Smooth muscle cell (in vitro differentiated cells): ENCODE results near the gene CRPPA. TPM values are rescaled to one million over a fixed set of nuclear protein-coding genes. Genes with fewer than 3 reads are reported as not detected.

Experiments
- DNase-seq: peaks from one replicate; lab custom pipeline; 2025; ENCODE audit not compliant: unreplicated experiment; lab: John Stamatoyannopoulos, UW
- H2AFZ ChIP-seq: fragments of 200-600 bp; sonication (generic); 2 replicates; pipeline ENCODE4 v1.6.0; 2016; ENCODE audit warnings: antibody characterized with exemption, low read depth, mild to moderate bottlenecking
- H3F3A ChIP-seq: fragments of 200-600 bp; sonication (generic); 2 replicates; pipeline ENCODE4 v1.6.0; 2017; ENCODE audit warnings: antibody characterized with exemption, low read depth
- H3K27ac ChIP-seq: fragments of 200-600 bp; sonication (generic); 2 replicates; pipeline ENCODE4 v1.5.1; 2016; ENCODE audit warnings: low read depth, mild to moderate bottlenecking
- H3K27me3 ChIP-seq: fragments of 200-600 bp; sonication (generic); 2 replicates; pipeline ENCODE4 v1.6.1; 2016; ENCODE audit warnings: low read depth, mild to moderate bottlenecking
- H3K36me3 ChIP-seq: fragments of 200-600 bp; sonication (generic); 2 replicates; pipeline ENCODE4 v1.5.1; 2016; ENCODE audit warnings: low read depth
- H3K4me1 ChIP-seq: fragments of 200-600 bp; sonication (generic); 2 replicates; pipeline ENCODE4 v1.5.1; 2016; ENCODE audit warnings: low read depth
- H3K4me2 ChIP-seq: fragments of 200-600 bp; sonication (generic); 2 replicates; pipeline ENCODE4 v1.6.0; 2016; ENCODE audit warnings: mild to moderate bottlenecking
- H3K4me3 ChIP-seq: fragments of 200-600 bp; sonication (generic); 2 replicates; pipeline ENCODE4 v1.5.1; 2016; ENCODE audit warnings: mild to moderate bottlenecking
- H3K79me2 ChIP-seq: fragments of 200-600 bp; sonication (generic); 2 replicates; pipeline ENCODE4 v1.6.0; 2016; ENCODE audit warnings: low read depth, mild to moderate bottlenecking
- H3K9ac ChIP-seq: fragments of 200-600 bp; sonication (generic); 2 replicates; pipeline ENCODE4 v1.6.0; 2016; ENCODE audit warnings: low read depth
- H3K9me3 ChIP-seq: fragments of 200-600 bp; sonication (generic); replicated peaks from 2 replicates; pipeline ENCODE4 v1.5.1; 2016; ENCODE audit warnings: low read depth
- H4K20me1 ChIP-seq: fragments of 200-600 bp; sonication (generic); 2 replicates; pipeline ENCODE4 v1.6.0; 2016; ENCODE audit warnings: low read depth
- WGBS: methylation state at CpG from one replicate; pipeline ENCODE4 v1.1.7; 2016; ENCODE audit warnings: low lambda C conversion rate; 5-methylcytosine and 5-hydroxymethylcytosine counted together
- polyA plus RNA-seq: library from polyadenylated mRNA; unstranded; fragments of >200 nt; fragmentation: Nextera tagmentation; extraction: Ambion mirVana; gene quantifications from 2 replicates; pipeline ENCODE4 v1.2.1, GENCODE V29; 2016
- total RNA-seq: library from RNA; depleted of rRNA; stranded (reverse); fragments of >200 nt; gene quantifications from 2 replicates; pipeline ENCODE4 v1.2.3, GENCODE V29; 2014
- TF ChIP-seq, protein P1 (sequence below): fragments of 200-600 bp; sonication (generic); IDR thresholded peaks from 2 replicates; pipeline ENCODE4 v1.5.1; 2017; ENCODE audit warnings: borderline replicate concordance, mild to moderate bottlenecking, antibody characterized with exemption; ENCODE audit not compliant: insufficient read depth, poor library complexity, severe bottlenecking

CRPPA gene
- total and polyA plus RNA-seq, 2 experiments from 2014 or later, result 1.7 to 1.9 TPM

DNA sequence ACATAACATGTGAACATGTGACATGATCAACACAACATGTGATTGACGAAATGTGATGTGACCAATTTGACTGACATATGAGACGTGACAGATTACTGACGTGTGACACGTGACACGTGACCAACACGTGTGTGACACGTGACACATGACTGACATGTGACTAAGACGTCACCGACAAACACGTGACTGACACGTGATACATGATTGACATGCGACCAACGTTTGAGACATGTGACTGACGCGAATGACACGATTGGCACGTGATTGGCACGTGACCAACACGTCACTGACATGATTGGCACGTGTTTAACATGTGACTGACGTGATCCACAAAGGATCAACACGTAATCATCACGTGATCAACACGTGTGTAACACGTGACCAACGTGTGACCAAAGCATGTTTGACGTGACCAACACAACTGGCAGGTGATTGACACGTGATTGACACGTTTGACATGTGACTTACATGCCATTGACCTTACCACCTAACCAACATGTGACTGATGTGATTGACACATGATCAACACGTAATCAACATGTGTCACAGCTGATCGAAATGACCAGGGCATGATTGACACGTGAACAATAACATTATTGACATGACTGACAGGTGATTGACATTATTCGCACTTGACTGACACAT, 23.7 kb downstream of the CRPPA start:
- no peaks in the 10 kb centered on the region for H3K27me3 ChIP-seq
- no peak overlapping the region for H3K4me2 ChIP-seq
- H3K9me3 ChIP-seq, result peaks cover 5% of the 10 kb centered on the region
- WGBS, result 94% methylated on average over 33 of the region's 33 CpGs
- no peak for DNase-seq
- peaks cover 3% of the 10 kb centered on the region for H3K36me3 ChIP-seq
- TF ChIP-seq, protein P1, sequence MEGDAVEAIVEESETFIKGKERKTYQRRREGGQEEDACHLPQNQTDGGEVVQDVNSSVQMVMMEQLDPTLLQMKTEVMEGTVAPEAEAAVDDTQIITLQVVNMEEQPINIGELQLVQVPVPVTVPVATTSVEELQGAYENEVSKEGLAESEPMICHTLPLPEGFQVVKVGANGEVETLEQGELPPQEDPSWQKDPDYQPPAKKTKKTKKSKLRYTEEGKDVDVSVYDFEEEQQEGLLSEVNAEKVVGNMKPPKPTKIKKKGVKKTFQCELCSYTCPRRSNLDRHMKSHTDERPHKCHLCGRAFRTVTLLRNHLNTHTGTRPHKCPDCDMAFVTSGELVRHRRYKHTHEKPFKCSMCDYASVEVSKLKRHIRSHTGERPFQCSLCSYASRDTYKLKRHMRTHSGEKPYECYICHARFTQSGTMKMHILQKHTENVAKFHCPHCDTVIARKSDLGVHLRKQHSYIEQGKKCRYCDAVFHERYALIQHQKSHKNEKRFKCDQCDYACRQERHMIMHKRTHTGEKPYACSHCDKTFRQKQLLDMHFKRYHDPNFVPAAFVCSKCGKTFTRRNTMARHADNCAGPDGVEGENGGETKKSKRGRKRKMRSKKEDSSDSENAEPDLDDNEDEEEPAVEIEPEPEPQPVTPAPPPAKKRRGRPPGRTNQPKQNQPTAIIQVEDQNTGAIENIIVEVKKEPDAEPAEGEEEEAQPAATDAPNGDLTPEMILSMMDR, result no peak
- H3K4me1 ChIP-seq, result no peaks in the 10 kb centered on the region
- H3K27ac ChIP-seq, result no peak overlapping the region
- no peak overlapping the region for H2AFZ ChIP-seq
- H3K4me3 ChIP-seq, result no peak overlapping the region
- H3K79me2 ChIP-seq, result no peaks in the 10 kb centered on the region
- H4K20me1 ChIP-seq, result no peaks in the 10 kb centered on the region
- H3F3A ChIP-seq, result peaks cover 36% of the 10 kb centered on the region
- no peak overlapping the region for H3K9ac ChIP-seq

DNA sequence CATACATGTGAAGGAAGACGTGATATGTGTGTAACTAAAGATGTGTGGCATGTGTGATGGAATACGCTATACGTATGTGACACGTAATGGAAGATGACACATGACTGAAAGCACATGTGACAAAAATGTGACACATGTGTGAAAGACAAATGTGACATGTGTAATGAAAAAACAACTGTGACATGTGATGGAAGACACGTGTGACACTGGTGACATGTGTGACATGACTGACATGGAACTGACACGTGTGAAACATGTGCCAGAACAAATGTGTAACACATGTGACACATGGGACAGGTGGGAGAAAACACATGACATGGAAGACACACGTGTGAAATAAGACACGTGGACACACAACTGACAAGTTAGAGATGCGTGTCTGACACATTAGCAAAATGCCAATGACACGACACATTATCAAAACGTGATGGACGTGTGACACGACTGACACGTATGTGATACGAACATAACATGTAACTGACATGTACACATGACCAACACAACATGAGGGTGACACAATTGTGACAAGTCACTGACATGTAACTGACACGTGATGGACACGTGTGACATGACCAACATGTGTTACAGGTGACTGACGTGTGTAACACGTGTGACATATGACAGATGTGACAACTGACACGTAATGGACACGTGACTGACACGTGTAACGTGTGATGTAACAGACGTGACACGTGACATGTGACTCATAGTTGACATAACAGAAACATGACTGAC, 24.4 kb downstream of the CRPPA start:
- Histone ChIP-seq H3K4me3 (no peak overlapping the region), H3K27me3 (no peaks in the 10 kb centered on the region), H2AFZ (no peak overlapping the region), H3K36me3 (no peaks in the 10 kb centered on the region), H3F3A (peaks cover 36% of the 10 kb centered on the region), H3K9ac (no peak overlapping the region), H3K79me2 (no peaks in the 10 kb centered on the region), H3K27ac (no peak overlapping the region), H3K9me3 (peaks cover 5% of the 10 kb centered on the region), H4K20me1 (no peaks in the 10 kb centered on the region), H3K4me2 (no peak overlapping the region), H3K4me1 (no peaks in the 10 kb centered on the region)
- DNase-seq, result no peak
- TF ChIP-seq, protein P1, result no peak
- 94% methylated on average over 25 of the region's 25 CpGs for WGBS

DNA sequence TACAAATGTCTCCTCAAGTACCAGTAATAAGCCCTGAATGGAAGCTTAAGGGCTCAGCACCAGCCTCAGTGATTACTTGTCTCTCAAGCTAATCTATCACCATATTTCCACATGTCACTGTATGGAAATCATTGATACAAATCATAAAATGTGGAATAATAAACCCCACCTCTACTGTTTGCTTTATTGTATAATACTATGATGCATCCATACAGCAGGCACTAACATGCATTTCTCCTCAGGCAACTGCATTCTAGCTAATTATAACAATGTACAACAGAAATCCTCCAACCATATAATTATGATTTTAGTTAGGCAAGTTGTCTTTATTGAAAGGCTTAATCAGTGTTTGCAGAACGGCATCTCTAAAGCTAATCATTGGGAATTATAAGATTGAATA, 26.2 kb downstream of the CRPPA start:
- no peak for DNase-seq
- Histone ChIP-seq H3F3A (peaks cover 34% of the 10 kb centered on the region), H3K4me3 (no peak overlapping the region), H3K4me2 (no peak overlapping the region), H3K4me1 (no peaks in the 10 kb centered on the region), H3K27ac (no peak overlapping the region), H3K9me3 (peaks cover 5% of the 10 kb centered on the region), H3K27me3 (no peaks in the 10 kb centered on the region), H3K79me2 (no peaks in the 10 kb centered on the region), H3K9ac (no peak overlapping the region), H4K20me1 (no peaks in the 10 kb centered on the region), H2AFZ (no peak overlapping the region), H3K36me3 (no peaks in the 10 kb centered on the region)
- TF ChIP-seq, protein P1, result no peak
- 82% methylated on average over 1 of the region's 1 CpG for WGBS
